Measurements from ENCODE around the gene SLIT3.

Gene SLIT3

GRCh38 chr5:168867241-168867640, 433.7 kb downstream of the SLIT3 start:
- Mint-ChIP-seq H3K4me1 (peaks cover 56% of the 10 kb centered on the region), H3K9me3 (no peaks in the 10 kb centered on the region), H3K27me3 (ENCODE audit: low read depth, poor library complexity) (peaks cover 5% of the 10 kb centered on the region), H3K4me3 (no peak overlapping the region), H3K27ac (peak overlapping the region; percentile 22), H3K36me3 (ENCODE audit: low read depth) (no peaks in the 10 kb centered on the region)
- DNase-seq, result no peak
- TF ChIP-seq, protein P1, sequence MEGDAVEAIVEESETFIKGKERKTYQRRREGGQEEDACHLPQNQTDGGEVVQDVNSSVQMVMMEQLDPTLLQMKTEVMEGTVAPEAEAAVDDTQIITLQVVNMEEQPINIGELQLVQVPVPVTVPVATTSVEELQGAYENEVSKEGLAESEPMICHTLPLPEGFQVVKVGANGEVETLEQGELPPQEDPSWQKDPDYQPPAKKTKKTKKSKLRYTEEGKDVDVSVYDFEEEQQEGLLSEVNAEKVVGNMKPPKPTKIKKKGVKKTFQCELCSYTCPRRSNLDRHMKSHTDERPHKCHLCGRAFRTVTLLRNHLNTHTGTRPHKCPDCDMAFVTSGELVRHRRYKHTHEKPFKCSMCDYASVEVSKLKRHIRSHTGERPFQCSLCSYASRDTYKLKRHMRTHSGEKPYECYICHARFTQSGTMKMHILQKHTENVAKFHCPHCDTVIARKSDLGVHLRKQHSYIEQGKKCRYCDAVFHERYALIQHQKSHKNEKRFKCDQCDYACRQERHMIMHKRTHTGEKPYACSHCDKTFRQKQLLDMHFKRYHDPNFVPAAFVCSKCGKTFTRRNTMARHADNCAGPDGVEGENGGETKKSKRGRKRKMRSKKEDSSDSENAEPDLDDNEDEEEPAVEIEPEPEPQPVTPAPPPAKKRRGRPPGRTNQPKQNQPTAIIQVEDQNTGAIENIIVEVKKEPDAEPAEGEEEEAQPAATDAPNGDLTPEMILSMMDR (IDR thresholded peaks at IDR 0.05), result no peak

GRCh38 chr5:168865968-168866367, 435.0 kb downstream of the SLIT3 start:
- Mint-ChIP-seq H3K27me3 (ENCODE audit: low read depth, poor library complexity) (peaks cover 4% of the 10 kb centered on the region), H3K4me3 (peak overlapping the region; percentile 31), H3K9me3 (no peaks in the 10 kb centered on the region), H3K27ac (peak overlapping the region; percentile 68), H3K36me3 (ENCODE audit: low read depth) (no peaks in the 10 kb centered on the region), H3K4me1 (peaks cover 44% of the 10 kb centered on the region)
- peak; percentile 56 for DNase-seq
- TF ChIP-seq, protein P1 (IDR thresholded peaks at IDR 0.05), result no peak

DNA sequence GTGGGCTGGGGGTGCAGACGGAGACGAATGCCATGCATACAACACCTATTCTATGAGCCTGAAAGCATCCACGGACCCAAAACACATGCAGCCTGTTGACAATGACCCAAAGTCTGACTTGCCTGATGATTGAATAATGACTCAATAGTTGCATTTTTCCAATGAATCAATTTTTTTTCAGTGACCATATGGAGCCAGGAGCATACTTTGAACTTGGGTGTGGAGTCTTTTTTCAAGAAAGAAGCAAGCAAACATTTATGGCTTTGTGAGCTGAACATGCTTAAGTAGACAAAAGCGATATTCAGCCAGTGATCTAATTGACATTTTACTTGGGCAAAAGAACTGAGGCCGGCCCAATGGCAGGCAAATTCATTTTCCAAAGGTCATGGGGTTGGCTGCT, 437.9 kb downstream of the SLIT3 start:
- no peak overlapping the region for H3K4me3 Mint-ChIP-seq
- TF ChIP-seq, protein P1 (IDR thresholded peaks at IDR 0.05), result no peak
- H3K4me1 Mint-ChIP-seq, result peaks cover 54% of the 10 kb centered on the region
- DNase-seq, result no peak
- no peaks in the 10 kb centered on the region for H3K9me3 Mint-ChIP-seq
- peaks cover 7% of the 10 kb centered on the region for H3K27me3 Mint-ChIP-seq (ENCODE audit: low read depth, poor library complexity)
- no peaks in the 10 kb centered on the region for H3K36me3 Mint-ChIP-seq (ENCODE audit: low read depth)
- no peak overlapping the region for H3K27ac Mint-ChIP-seq

- Mint-ChIP-seq H3K27me3 (ENCODE audit: low read depth, poor library complexity) (peaks cover 7% of the 10 kb centered on the region), H3K4me3 (no peak overlapping the region), H3K4me1 (peaks cover 52% of the 10 kb centered on the region), H3K9me3 (peaks cover 5% of the 10 kb centered on the region), H3K27ac (peak overlapping the region; percentile 51), H3K36me3 (ENCODE audit: low read depth) (peaks cover 1% of the 10 kb centered on the region)
- TF ChIP-seq, protein P1 (IDR thresholded peaks at IDR 0.05), result no peak
- no peak for DNase-seq
Measured at GRCh38 chr5:168860503-168860902, 440.4 kb downstream of the SLIT3 start.

GRCh38 chr5:168860081-168860480, 440.9 kb downstream of the SLIT3 start:
- peaks cover 52% of the 10 kb centered on the region for H3K4me1 Mint-ChIP-seq
- peaks cover 9% of the 10 kb centered on the region for H3K9me3 Mint-ChIP-seq
- no peak for DNase-seq
- TF ChIP-seq, protein P1 (IDR thresholded peaks at IDR 0.05), result no peak
- H3K27me3 Mint-ChIP-seq (ENCODE audit: low read depth, poor library complexity), result peaks cover 7% of the 10 kb centered on the region
- peaks cover 4% of the 10 kb centered on the region for H3K36me3 Mint-ChIP-seq (ENCODE audit: low read depth)
- no peak overlapping the region for H3K27ac Mint-ChIP-seq
- no peak overlapping the region for H3K4me3 Mint-ChIP-seq

- Mint-ChIP-seq H3K9me3 (peaks cover 9% of the 10 kb centered on the region), H3K4me1 (peaks cover 52% of the 10 kb centered on the region), H3K36me3 (ENCODE audit: low read depth) (peaks cover 4% of the 10 kb centered on the region), H3K27ac (no peak overlapping the region), H3K27me3 (ENCODE audit: low read depth, poor library complexity) (peaks cover 7% of the 10 kb centered on the region), H3K4me3 (no peak overlapping the region)
- DNase-seq, result no peak
- TF ChIP-seq, protein P1 (IDR thresholded peaks at IDR 0.05), result no peak
Measured at GRCh38 chr5:168859471-168859870, 441.5 kb downstream of the SLIT3 start.

All from nephron progenitor cell (in vitro differentiated cells).